ENCODE results near the gene TBC1D14.
A peak's percentile ranks its signal among the peaks of the same experiment; 100 is the strongest.

The TBC1D14 gene

DNA sequence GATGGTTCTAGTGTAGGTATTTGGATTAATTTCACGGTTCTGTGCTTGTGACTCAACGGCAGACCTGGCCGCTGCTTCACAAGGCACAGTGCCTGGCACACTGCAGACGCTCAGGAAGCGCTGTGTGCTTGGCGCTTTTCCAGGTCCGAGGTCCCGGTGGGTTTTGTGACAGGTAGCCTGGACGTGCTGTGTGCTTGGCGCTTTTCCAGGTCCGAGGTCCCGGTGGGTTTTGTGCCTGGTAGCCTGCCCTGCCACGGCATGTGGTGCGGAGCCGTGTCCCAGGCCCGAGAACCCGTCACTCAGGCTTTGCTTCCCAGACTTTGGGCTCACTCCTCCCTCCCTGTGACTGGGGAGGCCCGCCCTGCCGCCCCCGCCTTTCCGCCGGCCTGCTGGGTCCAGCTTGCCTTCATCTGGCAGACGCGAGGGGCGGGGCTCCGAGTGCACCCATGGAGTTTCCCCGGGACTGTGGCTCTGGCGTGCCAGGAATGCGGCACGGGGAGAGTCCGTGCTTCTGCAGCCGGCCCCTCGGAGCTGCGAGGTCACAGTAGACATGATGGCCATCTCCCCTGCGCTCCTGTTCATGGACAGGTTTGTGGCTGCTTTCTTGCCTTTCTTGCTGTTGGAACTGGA, 44.2 kb downstream of the TBC1D14 start:
- ATAC-seq (no peak), DNase-seq (no peak)

DNA sequence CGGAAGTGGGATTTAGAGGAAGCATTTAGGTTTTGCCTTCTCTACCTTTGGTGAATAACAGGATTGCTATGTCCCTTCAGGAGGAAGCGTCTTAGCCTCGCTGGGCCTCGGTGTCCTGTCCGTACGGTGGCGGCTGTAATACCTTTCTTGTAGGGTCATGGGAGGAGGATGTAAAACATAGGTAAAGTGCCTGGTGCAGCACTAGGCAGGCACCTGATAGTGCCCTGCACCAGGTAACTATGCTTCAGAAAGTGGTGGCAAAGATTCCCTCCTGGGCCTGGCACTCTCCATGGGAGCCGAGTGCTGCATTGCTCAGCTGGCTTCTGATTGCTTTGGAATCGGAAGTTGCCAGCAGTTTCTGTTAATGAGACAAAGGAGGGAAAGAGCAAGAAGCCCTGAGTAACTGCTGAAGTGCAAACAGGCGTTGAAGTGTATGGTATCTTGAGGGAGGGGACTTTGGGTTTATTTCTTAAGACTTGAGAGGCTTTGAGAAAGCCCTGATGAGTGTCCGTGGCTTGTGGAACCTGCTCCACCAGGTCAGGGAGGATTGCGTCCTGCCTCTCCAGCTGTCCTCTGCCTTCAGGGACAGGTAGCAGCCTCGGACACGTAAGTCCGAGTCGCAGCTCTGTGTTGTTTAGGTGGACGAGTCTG, 45.8 kb downstream of the TBC1D14 start:
- no peak for ATAC-seq
- no peak for DNase-seq

DNA sequence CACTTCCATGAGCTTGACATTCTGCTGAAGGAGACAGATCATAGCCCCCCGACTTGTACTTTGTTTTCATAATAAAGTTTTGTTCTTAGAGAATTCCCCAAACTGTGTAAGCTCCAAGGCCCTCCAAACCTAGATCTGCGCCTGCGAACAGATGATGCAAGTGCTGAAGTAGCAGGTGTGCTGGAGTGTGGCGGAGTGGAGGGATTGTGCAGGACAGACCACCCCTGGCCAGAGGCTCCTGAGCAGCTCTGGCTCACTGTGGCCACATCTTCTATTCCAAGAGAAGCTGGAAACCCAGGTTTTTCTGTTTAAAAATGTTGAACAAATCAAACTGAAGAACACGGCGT, 46.4 kb downstream of the TBC1D14 start:
- no peak for DNase-seq
- ATAC-seq: no peak

DNA sequence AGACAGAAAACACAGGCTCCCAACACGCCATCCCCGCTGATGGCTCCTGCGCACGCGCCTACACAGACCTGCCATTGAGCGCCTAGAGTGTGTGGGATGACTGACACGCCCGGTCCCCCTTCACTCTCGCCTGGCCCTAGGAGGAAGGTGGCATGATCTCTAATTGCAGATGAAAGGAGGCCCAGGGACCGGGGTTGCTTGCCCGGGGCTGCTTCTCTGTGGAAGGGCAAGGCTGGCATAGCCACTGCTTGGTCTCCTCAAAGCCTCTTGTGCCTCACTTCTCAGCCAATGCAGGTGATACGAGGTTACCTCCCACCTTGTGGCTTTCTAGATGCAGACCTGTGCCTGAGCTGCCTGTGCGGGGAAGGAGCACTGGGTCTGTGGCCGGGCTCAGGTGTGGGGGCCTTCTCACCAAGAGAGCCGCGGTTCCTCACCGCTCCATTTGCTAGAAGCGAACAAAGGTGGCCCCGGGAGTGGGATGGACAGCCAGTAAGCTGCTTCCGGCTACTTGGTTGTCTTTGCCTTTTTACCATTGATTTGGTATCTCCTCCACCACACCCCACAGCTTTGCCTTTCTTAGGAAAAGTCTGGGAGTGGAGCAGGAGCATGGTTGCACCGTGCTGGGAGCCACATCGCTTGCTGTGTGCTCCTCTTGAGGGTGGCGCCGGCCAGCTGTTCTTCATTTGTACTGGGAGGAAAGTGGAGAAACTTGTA, 47.0 kb downstream of the TBC1D14 start:
- DNase-seq: no peak
- no peak for ATAC-seq

DNA sequence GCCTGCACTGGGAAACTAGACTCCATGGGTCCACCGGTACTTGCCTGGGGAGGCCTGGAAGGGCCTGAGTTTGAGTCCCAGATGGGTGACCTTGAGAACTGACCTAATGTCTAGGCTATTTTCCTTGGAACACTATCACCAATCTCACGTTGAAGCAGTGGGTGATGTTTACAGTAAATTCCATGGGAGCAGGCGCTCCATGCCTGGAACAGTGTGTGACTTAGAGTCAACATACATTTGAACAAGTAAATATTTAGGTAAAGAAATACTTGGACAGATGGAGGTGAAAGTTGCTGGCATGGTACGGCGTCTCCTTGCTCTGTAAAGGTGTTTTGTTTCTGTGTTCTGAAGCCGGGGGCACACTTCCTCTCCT, 47.5 kb downstream of the TBC1D14 start:
- ATAC-seq: no peak
- DNase-seq: no peak

DNA sequence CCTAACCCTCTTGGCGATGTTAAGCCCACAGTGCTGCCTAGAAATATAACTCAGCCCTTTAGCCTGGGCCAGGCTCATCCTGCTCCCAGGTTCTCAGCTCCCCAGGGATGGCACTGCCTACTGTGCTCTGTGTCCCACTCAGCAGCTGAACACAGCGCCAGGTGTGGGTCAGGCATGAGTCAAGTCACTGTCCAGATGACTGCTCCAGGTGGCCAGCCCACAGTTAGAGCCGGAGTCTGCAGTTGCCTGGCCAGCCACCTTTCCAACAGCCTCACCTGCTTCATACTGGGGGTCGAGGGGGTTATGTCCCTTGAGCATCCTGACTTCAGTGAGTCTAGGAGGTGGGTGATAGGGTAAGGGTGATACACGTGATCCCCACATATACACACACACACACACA, 48.4 kb downstream of the TBC1D14 start:
- DNase-seq (no peak), ATAC-seq (no peak)

DNA sequence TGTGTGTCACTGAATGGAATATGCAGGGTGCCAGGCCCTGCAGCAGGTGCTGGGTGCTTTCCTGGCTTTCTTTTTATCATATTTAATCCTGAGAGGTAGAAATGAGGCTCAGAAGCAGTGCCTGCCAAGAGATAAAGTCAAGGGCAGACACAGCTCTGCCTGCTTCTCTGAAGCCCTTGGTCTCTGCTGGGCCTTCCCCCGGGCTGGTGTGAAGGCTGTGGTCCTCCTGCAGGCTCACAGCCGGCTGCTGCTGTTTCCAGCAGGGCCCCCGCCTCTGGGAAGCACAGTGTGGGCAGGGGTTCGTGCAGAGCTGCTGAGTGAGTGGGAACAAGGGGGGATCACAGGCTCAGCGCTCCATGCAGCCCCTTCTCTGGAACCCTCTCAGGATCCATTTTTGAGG, 49.6 kb downstream of the TBC1D14 start:
- DNase-seq: no peak
- no peak for ATAC-seq

DNA sequence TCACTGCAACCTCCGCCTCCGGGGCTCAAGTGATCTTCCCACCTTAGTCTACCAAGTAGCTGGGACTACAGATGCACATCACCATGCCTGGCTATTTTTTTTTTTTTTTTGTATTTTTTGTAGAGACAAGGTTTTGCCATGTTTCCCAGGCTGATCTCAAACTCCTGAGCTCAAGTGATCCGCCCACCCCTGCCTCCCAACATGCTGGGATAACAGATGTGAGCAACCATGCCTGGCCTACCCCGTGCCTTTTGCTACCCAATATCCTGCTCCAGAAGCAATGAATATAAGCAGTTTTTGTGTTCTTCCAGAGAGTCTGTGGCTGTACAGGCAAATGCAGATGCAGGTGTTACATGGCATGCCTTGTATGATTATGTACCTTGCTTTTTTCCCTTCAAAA, 50.5 kb downstream of the TBC1D14 start:
- no peak for ATAC-seq
- no peak for DNase-seq

DNA sequence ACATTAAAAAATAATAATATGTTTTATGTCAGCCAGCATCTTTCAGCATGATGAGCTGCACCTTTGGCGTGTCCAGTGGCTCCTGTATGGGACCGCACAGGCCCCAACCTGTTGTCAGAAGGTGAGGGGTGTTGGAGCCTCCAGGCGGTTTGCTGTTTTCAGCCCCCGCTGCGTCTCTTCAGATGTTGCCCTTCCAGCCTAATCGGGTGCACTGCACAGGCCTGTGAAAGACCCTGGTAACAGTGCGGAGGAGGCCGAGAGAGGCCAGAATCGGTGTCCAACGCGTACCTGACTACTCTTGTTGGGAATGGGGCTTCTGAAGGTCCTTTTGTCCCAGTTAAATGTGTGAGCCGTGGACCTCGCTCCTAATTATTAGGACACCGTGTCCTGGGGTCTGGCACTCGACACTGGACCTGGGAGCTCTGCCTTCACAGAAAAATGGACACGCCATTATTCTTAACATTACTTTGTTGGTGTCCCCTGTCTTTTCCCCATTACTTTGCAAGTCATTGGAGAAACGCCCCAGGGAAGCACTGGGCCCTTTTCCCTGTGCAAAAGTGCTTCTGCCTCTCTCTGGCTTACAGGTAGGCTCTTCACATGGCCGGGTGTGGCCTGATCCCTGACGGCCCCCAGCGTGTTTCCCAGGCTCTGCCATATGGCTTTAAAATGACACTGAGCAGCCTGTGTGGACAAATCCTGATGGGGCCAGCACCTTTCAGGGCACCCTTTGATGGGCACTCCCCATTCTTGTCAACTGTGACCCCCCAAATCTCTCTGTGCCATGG, 51.2 kb downstream of the TBC1D14 start:
- DNase-seq (no peak), ATAC-seq (no peak)

DNA sequence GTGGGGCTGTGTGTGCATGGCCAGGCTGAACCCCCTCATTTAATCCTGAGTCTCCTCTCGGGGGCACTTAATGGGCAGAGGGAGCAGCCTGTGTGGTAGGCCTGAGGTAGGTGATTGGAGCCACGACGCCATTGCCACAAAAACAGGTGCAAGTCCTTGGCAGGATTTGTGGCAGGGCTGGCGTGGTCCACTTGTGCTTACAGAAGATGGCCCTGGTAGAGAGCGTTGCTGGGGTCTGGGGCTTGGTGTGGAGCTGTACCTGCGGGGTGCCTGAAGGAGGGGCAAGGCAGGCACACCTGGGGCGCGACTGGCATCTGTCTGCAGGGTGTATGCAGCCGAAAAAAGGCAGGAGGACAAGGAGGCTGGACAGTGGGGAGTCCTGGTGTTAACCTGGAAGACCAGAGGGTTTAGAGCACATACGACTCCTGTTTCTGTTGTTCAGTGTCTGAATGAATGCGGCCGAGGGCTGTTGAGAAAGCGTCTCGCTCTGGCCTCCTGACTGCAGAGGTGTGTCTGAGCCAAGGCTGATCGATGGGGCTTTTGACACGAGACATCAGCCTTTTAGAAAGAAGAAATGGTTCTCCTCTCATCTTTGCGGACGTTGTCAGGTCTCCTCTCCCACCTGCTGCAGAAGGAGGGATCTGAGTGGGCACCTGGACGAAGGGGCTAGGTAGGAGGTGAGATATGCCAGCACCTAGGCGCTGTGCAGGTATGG, 52.0 kb downstream of the TBC1D14 start:
- ATAC-seq (no peak), DNase-seq (no peak)

DNA sequence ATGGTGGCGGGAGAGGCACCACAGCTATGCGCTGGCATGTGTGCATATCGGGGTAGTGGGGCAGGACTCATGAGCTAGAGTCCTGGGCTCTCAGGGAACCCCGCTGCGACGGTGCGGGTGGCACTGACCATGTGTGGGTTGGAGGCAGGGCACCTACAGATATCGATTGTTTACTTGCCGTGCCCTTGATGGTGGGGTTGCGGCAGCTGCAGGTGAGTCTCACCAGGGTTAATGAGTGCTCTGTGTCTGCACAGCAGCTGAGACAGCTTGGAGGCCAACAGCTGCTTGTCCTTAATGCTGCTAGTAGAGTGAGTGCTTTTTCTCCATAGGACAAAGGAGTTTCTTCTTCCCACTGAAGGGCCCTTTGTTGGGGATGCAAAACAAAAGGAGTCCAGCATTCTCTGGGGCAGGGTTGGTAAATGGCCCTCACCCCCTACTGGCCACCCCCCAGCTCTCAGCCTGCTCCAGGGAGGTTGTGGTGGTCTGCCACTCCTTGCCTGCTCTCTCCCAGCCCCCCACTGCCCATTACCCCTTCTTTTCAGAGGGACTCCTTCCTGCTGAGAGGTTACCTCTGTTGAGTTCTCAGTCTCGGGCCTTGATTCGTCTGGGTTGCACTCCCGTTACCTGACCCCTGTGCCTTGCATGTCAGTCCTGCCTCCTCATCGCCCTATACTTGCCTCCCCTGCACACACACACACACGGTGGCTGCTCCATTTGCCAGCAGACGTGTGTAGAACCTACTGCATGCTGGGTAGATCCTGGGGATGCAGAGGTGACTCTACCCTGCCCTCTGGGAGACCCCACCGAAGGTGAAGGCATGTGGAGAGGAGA, 52.8 kb downstream of the TBC1D14 start:
- no peak for ATAC-seq
- no peak for DNase-seq

DNA sequence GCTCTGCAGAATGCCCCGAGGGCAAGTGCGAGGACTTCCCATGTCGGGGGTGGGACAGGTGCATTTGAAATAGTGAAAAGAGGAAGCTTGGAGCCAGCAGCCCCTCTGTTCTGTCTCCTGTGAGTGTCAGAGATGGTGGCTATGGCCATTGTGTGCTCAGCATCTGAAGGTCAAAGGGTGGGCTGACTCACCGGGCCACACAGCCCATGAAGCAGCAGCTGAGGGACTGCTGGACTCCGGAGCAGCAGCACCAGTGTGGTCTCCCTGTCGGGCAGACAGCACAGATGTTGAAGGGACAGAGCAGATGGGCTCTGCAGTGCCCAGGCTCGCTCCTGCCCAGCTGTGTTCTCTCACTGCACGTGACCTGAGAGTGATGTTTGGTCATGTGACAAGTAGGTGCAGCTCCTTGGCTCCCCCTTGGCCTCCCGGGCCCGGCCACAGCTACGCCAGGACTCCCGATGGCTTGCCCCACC, 53.5 kb downstream of the TBC1D14 start:
- DNase-seq (no peak), ATAC-seq (peak; percentile 15)

DNA sequence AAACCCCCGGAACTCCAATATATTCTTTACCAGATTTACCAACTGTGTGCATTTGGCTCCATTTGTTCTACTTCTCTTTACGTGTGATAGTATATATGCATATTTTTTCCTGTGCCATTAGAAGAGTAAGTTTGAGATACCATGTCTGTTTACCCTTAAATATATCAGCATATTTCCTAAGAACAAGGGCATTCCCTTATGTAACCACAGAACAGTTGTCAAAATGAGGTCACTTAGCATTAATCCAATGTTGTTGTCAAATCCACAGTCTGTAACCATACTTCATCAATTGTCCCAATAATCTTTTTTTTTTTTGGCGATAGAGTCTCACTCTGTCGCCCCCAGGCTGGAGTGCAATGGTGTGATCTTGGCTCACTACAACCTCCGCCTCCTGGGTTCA, 55.2 kb downstream of the TBC1D14 start:
- DNase-seq (no peak), ATAC-seq (no peak)

DNA sequence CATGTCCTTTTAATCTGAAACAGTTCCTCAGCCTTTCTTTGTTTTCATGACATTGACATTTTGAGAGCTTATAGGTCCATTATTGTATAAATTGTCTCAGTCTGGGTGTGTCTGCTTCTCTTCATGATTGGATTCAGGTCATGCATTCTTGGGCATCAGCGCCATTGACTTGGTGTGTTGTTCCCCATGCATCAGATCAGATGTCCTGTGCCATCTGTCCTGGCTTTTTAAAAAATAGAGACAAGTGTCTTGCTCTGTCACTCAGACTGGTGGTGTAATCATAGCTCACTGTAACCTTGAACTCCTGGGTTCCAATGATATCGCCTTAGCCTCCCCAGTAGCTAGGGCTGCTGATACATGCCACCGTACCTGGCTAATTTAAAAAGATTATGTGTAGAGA, 55.7 kb downstream of the TBC1D14 start:
- DNase-seq: no peak
- ATAC-seq: no peak

DNA sequence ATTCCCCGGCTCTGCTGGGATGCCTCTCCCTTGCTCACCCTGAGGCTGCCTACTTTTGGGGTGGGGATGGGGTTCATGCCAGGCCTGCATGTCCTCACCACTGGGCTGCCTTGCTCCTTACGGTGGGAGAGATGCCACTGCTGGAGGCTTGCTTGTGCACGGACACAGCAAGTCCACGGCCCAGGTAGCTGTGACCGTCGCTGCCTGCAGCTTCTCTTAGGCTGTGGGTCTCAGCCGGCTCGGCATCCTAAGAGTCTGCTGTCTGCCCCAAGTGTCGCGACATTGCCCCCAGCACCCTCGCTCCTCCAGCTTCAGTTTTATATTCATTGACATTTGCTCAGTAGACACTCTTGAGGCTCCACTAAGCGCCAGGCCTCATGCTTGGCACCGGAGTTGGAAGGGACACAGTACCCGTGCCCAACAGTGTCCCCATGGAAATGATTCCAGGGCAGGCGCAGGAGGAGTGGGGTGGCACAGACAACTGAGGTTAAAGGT, 58.3 kb downstream of the TBC1D14 start:
- DNase-seq (no peak), ATAC-seq (no peak)

DNA sequence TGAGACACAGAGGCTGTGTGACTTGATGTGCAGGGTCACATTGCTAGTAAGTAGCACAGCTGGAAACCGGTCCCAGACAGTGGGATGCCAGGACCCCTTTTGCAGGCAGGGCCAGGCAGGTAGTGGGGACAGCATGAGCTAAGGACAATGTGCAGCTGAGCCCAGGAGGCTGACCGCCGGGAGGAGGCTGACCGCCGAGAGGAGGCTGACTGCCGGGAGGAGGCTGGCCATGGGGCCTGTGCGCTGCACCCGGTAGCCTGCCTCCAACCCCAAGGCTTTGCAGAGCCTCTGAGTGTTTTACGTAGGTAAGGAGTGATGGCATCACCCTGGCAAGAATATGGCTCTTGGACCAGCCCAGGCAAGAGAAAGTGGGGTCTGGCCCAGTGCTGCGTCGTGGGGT, 58.9 kb downstream of the TBC1D14 start:
- DNase-seq (no peak), ATAC-seq (no peak)

DNA sequence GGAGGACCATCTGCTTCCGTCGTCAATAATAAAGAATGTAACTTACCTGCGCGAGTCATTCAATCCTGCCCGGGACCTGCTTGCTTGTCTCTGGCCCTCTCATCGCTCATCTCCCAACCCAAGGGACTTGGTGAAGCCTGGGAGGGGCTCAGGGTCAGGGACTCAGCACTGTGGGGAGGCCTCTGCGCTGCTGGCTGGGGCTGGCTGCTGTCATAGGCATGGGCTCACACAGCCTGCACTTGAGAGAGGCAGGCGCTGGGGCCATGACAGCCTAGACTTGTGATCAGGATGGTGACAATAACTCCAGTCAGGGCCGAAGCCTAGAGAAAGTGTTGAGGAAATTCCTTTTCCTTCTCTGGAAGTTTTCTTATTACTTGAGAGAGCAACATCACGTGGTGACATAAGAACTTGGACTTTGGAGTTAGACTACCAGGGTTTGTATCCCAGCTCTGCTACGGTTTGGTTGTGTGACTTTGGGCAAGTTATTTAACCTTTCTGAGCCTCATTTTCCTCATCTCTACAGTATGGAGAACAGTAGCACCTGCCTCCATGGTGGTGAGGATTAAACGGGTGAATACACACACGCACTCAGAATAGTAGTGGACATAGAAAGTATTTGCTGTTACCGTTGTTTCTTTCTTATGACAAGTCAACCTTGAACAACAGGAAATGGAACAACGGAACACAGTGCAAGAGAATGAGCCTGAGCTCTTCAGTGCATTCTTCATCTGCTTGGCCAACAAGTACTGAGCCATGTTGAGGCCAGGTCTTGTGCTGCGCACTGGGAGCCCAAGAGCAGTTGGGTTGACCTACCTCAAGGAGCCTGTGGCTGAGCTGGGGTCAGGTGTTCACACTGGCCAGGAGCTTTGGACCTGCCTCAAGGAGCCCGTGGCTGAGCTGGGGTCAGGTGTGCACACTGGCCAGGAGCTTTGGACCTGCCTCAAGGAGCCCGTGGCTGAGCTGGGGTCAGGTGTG, 60.5 kb downstream of the TBC1D14 start:
- DNase-seq (no peak), ATAC-seq (no peak)

DNA sequence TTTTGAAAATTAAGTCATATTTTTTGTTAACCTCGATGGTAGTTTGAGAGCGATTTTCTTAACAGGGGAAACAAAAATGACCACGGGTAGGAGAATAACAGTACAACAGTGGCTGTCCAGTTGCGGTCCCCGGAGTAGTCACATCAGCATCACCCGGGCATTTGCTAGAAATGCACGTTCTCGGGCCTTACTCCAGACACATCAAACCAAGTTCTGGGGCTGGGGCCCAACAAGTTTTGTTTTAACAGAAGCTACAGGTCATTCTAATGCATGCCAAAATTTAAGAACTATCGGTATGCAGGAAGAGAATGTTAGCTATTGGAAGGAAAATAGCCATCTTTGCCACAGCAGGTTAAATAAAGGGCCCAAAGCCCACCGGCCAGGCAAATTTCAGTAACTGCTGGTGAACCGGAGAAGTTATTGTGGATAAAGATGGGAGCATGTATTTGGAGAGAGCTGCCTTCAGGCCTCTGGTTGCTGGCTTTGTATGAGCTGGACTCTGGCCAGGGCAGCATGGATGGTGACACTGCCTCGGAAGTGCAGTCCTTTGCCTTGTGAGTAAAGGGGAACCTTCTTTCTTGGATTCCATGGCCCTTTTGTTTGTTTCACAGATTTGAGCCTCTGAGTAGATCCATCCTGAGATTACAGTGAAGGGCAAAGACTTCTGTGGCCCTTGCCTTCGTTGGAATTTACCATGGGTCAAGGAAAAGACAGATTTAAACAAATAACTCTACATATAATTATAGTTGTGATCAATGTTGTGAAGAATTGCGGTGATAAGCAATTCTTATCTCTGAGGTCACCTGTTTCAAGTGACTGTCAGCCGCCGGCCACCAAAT, 62.1 kb downstream of the TBC1D14 start:
- DNase-seq (no peak), ATAC-seq (no peak)

DNA sequence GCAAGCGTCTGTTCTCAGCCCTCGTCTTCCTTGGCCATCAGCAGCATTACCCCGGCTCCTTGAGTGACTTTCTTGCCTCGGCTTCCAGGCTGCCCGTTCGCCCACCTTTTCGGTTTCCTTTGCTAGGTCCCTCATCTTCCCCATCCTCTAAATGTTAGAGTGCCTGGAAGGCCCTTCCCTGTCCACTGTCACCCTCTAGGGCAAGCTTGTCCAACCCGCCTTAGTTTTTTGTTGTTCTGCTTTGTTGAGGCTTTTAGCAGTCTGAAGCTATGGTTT, 62.7 kb downstream of the TBC1D14 start:
- no peak for DNase-seq
- ATAC-seq: no peak

Measured in stimulated activated naive CD8-positive, alpha-beta T cell treated with anti-CD3 and anti-CD28 coated beads, Interleukin-15, Interleukin-2, amounts not matched to agents 100 U/mL and 50 U/mL, for 24 hours (primary cell).